ENCODE data around the gene RALGPS1. TPM values are rescaled to one million over a fixed set of nuclear protein-coding genes. Genes with fewer than 3 reads are reported as not detected.

Gene RALGPS1
- polyA plus RNA-seq, 1 experiment = 1.7 TPM

- H3K4me3 ChIP-seq (ENCODE audit: low read depth, low read length) = no peak overlapping the region
- TF ChIP-seq, protein P1, sequence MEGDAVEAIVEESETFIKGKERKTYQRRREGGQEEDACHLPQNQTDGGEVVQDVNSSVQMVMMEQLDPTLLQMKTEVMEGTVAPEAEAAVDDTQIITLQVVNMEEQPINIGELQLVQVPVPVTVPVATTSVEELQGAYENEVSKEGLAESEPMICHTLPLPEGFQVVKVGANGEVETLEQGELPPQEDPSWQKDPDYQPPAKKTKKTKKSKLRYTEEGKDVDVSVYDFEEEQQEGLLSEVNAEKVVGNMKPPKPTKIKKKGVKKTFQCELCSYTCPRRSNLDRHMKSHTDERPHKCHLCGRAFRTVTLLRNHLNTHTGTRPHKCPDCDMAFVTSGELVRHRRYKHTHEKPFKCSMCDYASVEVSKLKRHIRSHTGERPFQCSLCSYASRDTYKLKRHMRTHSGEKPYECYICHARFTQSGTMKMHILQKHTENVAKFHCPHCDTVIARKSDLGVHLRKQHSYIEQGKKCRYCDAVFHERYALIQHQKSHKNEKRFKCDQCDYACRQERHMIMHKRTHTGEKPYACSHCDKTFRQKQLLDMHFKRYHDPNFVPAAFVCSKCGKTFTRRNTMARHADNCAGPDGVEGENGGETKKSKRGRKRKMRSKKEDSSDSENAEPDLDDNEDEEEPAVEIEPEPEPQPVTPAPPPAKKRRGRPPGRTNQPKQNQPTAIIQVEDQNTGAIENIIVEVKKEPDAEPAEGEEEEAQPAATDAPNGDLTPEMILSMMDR (IDR thresholded peaks at IDR 0.05; ENCODE audit: insufficient read depth, low read depth, low read length) = no peak
- DNase-seq (ENCODE audit: low read depth) = no peak
- H3K36me3 ChIP-seq (ENCODE audit: control insufficient read depth, insufficient read depth, low read length) = no peaks in the 10 kb centered on the region
- POLR2A ChIA-PET = no interaction called here
- CTCF ChIA-PET = no interaction called here
- peaks cover 4% of the 10 kb centered on the region for H3K27me3 ChIP-seq (ENCODE audit: control insufficient read depth, insufficient read depth, low read length)
Observed at GRCh38 chr9:126989847-126990842, 75.6 kb downstream of the RALGPS1 start.

GRCh38 chr9:126991183-126991582 lies 76.6 kb downstream of the RALGPS1 start:
- Histone ChIP-seq H3K27me3 (ENCODE audit: control insufficient read depth, insufficient read depth, low read length) (peaks cover 4% of the 10 kb centered on the region), H3K36me3 (ENCODE audit: control insufficient read depth, insufficient read depth, low read length) (no peaks in the 10 kb centered on the region), H3K4me3 (ENCODE audit: low read depth, low read length) (no peak overlapping the region)
- POLR2A ChIA-PET = no interaction called here
- CTCF ChIA-PET = interaction anchor here (1.2 kb wide), 1 partner anchor 9 kb away, joined by 4 read pairs; no protein-coding TSS in a partner anchor
- TF ChIP-seq, protein P1 (IDR thresholded peaks at IDR 0.05; ENCODE audit: insufficient read depth, low read depth, low read length) = no peak
- no peak for DNase-seq (ENCODE audit: low read depth)

- no peaks in the 10 kb centered on the region for H3K36me3 ChIP-seq (ENCODE audit: control insufficient read depth, insufficient read depth, low read length)
- no peak overlapping the region for H3K4me3 ChIP-seq (ENCODE audit: low read depth, low read length)
- ChIA-PET POLR2A (no interaction called here), CTCF (no interaction called here)
- peaks cover 4% of the 10 kb centered on the region for H3K27me3 ChIP-seq (ENCODE audit: control insufficient read depth, insufficient read depth, low read length)
- TF ChIP-seq, protein P1 (IDR thresholded peaks at IDR 0.05; ENCODE audit: insufficient read depth, low read depth, low read length) = no peak
- no peak for DNase-seq (ENCODE audit: low read depth)
Observed at GRCh38 chr9:126992427-126992826, 77.8 kb downstream of the RALGPS1 start.

DNA sequence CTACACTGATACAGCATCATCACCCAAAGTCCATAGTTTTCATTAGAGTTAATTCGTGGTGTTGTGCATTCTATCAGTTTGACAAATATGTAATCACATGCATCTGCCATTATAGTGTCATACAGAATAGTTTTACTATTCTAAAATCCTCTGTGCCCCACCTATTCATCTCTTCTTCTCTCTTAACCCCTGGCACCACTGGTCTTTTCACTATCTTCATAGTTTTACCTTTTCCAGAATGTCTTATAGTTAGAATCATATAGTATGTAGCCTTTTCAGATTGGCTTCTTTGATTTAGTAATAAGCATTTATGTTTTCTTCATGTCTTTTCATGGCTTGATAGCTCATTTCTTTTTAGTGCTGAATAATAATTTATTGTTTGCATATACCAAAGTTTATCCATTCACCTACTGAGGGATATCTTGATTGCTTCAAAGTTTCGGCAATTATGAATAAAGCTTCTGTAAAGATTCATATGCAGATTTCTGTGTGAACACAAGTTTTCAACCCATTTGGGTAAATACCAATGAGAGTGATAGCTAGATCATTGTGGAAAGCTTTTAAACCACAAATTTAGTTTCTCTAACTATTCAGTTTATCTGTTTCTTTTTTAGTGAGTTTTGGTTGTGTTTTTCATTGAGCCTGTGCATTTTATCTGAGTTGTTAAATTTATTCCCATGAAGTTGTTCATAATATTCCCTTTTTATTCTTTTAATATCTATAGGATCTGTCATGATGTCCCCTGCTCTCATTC lies 84.9 kb downstream of the RALGPS1 start:
- POLR2A ChIA-PET = no interaction called here
- TF ChIP-seq, protein P1 (IDR thresholded peaks at IDR 0.05; ENCODE audit: insufficient read depth, low read depth, low read length) = no peak
- no peak for DNase-seq (ENCODE audit: low read depth)
- Histone ChIP-seq H3K36me3 (ENCODE audit: control insufficient read depth, insufficient read depth, low read length) (no peaks in the 10 kb centered on the region), H3K4me3 (ENCODE audit: low read depth, low read length) (no peak overlapping the region), H3K27me3 (ENCODE audit: control insufficient read depth, insufficient read depth, low read length) (no peaks in the 10 kb centered on the region)
- CTCF ChIA-PET = interaction anchor here (0.6 to 1.8 kb wide), 3 partner anchors 8 to 31 kb away, joined by 3 to 4 read pairs (median 3); no protein-coding TSS in a partner anchor

Data from BJ (cell line).